ENCODE measurements around the gene LMAN1L. TPM values are rescaled to one million over a fixed set of nuclear protein-coding genes. Genes with fewer than 3 reads are reported as not detected.

Gene LMAN1L
- total RNA-seq, 6 donors from 2014 or later, result 1.0 TPM; not detected in 5

DNA sequence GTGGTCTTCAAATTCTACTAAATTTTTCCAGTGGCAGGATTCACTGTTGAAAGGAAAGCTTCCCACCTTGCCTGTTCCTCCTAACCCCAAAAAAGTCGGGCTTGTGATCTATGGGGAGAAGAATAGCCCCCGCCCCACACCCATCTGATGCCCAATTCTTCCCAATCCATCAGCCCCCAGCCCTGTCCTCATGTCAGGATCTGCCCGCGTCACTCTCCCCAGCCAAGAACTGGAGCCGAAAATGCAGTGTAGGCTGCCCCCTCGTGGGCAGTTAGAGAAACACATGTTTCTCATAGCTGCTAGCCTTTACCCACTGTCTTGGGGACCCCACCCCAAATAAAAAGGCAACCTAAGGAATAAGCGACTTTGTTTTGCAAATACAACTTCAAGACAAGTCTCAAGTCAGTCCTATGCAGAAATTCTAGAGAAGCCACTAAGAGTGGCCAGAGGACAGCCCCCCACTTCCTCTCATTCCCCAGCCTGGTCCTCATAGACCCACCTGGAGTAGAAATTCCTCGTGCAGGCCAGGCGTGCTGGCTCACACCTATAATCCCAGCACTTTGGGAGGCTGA lies 43.8 kb upstream of the LMAN1L start:
- H3K9me3 ChIP-seq, result no peaks in the 10 kb centered on the region
- no peaks in the 10 kb centered on the region for H3K27me3 ChIP-seq
- TF ChIP-seq, protein P1, sequence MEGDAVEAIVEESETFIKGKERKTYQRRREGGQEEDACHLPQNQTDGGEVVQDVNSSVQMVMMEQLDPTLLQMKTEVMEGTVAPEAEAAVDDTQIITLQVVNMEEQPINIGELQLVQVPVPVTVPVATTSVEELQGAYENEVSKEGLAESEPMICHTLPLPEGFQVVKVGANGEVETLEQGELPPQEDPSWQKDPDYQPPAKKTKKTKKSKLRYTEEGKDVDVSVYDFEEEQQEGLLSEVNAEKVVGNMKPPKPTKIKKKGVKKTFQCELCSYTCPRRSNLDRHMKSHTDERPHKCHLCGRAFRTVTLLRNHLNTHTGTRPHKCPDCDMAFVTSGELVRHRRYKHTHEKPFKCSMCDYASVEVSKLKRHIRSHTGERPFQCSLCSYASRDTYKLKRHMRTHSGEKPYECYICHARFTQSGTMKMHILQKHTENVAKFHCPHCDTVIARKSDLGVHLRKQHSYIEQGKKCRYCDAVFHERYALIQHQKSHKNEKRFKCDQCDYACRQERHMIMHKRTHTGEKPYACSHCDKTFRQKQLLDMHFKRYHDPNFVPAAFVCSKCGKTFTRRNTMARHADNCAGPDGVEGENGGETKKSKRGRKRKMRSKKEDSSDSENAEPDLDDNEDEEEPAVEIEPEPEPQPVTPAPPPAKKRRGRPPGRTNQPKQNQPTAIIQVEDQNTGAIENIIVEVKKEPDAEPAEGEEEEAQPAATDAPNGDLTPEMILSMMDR (IDR thresholded peaks at IDR 0.05), result peak; percentile 73 to 88 (median 84)
- no peak for TF ChIP-seq POLR2AphosphoS5 (IDR thresholded peaks at IDR 0.05)
- 4 to 5% methylated on average over 9 of the region's 9 CpGs for WGBS, 2 donors
- H3K4me1 ChIP-seq, result peaks cover 4 to 18% (median 10%) of the 10 kb centered on the region in 4 donors
- ATAC-seq (ENCODE audit: low FRiP score in 2 of 2) (peak; percentile 71 to 83), DNase-seq (peak in 1 of 2 donors; percentile 80)
- H3K27ac ChIP-seq, result peak overlapping the region in 1 of 4 donors; percentile 26
- H3K4me3 ChIP-seq, result peak overlapping the region in 1 of 4 donors; percentile 15
- no peaks in the 10 kb centered on the region for H3K36me3 ChIP-seq

DNA sequence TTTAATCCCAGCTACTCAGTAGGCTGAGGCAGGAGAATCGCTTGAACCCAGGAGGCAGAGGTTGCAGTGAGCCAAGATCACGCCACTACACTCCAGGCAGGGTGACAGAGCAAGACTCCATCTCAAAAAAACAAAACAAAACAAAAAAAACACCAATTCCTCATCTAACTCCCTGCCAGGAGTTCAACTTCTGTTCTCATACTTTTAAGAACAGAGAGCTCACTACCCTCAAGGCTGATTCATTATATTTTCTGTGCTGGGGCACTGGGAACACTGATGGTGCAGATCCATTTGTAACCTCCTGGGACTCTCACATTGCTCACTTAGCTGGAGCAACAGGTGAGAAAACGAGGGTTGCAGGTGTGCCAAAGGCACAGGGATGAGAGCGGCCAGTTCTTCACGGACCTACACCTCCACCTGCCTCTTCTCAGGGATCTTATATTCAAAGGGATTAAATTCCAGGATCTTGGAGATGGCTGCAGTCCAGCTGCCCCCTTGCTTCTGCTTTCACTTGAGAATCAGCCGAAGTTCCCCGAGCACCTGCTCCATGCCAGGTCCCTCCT lies 43.1 kb upstream of the LMAN1L start:
- Histone ChIP-seq H3K9me3 (no peaks in the 10 kb centered on the region), H3K4me1 (peaks cover 4 to 18% (median 10%) of the 10 kb centered on the region in 4 donors), H3K27ac (no peak overlapping the region), H3K27me3 (no peaks in the 10 kb centered on the region), H3K4me3 (no peak overlapping the region), H3K36me3 (no peaks in the 10 kb centered on the region)
- DNase-seq, result no peak
- WGBS, 2 donors, result 66 to 70% methylated on average over 6 to 7 of the region's 7 CpGs
- TF ChIP-seq, protein P1 (IDR thresholded peaks at IDR 0.05), result no peak
- TF ChIP-seq EP300 (IDR thresholded peaks at IDR 0.05) (no peak), POLR2A (IDR thresholded peaks at IDR 0.05) (no peak), POLR2AphosphoS5 (IDR thresholded peaks at IDR 0.05) (no peak)
- no peak for ATAC-seq (ENCODE audit: low FRiP score in 2 of 2)

DNA sequence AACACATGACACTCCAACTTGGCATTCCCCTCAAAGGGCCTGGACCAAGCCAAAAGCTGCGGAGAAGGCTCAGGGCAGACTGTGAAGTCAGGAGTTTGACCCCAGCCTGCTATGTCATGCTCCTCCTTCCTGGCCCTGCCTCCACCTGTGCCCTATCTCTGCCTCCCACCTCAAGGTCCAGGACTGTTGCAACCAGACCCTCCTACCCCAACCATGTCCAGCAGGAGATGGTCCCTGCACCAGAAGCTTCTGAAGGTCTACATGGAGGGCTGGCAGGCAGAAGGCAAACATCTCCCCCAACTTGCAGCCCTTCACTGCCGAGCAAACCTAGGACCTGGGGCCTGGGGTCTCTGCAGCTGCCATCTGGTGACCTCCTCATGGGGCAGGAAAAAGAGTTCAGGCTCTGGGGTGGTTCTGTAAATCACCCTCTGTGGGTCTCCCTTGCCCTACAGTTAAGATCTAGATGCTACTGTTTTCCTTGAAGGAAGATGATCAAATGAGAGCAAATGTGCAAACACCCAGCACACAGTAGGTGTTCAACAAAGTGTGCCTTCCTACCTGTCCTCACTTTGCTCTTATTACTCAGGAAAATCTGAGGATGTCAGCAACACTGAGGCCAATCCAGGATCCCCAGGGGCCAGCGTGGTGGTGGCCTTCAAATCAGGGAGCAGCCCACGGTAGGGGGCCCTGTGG lies 42.3 kb upstream of the LMAN1L start:
- H3K9me3 ChIP-seq, result no peaks in the 10 kb centered on the region
- H3K4me1 ChIP-seq, result peaks cover 4 to 18% (median 11%) of the 10 kb centered on the region in 4 donors
- 79 to 100% methylated on average over 1 to 4 of the region's 4 CpGs for WGBS, 2 donors
- TF ChIP-seq POLR2A (IDR thresholded peaks at IDR 0.05) (no peak), POLR2AphosphoS5 (IDR thresholded peaks at IDR 0.05) (no peak), EP300 (IDR thresholded peaks at IDR 0.05) (no peak)
- TF ChIP-seq, protein P1 (IDR thresholded peaks at IDR 0.05), result no peak
- H3K36me3 ChIP-seq, result no peaks in the 10 kb centered on the region
- ATAC-seq (ENCODE audit: low FRiP score in 2 of 2) (no peak), DNase-seq (no peak)
- H3K27me3 ChIP-seq, result no peaks in the 10 kb centered on the region
- H3K4me3 ChIP-seq, result no peak overlapping the region
- no peak overlapping the region for H3K27ac ChIP-seq

DNA sequence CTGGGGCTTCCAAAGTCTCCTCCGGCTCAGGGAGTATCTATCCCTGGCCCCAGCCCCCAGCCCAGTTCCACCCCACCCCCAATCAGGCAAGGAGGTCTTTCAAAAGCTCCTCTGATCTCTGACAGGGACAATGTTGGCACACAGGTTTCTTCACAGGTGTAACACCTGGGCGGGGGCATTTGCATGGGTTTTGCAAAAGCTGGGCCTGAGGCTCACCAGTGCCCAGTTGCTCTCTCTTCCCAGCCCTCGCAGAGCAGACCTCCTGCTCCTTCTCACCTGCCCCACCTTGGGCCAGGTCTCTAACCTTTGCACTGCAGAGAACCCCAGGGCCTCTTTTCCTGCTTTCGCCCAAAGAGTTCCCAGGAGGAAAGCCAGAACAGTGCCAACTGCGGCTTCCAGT lies 39.3 kb upstream of the LMAN1L start:
- 94 to 95% methylated on average over 5 of the region's 5 CpGs for WGBS, 2 donors
- H3K4me3 ChIP-seq, result no peak overlapping the region

More for the DNA sequence above, 39.3 kb upstream of the LMAN1L start:
- no peaks in the 10 kb centered on the region for H3K36me3 ChIP-seq
- no peak for ATAC-seq (ENCODE audit: low FRiP score in 2 of 2)
- no peaks in the 10 kb centered on the region for H3K27me3 ChIP-seq
- H3K9me3 ChIP-seq, result no peaks in the 10 kb centered on the region
- TF ChIP-seq POLR2AphosphoS5 (IDR thresholded peaks at IDR 0.05), result no peak
- TF ChIP-seq, protein P1 (IDR thresholded peaks at IDR 0.05), result no peak
- TF ChIP-seq EP300 (IDR thresholded peaks at IDR 0.05), result no peak
- no peak for TF ChIP-seq POLR2A (IDR thresholded peaks at IDR 0.05)
- DNase-seq, result no peak
- H3K27ac ChIP-seq, result no peak overlapping the region
- peaks cover 21 to 39% (median 36%) of the 10 kb centered on the region in 4 donors for H3K4me1 ChIP-seq

All from upper lobe of left lung (tissue), 6 donors.